Stimulated activated CD4-positive, alpha-beta T cell treated with anti-CD3 and anti-CD28 coated beads, Interleukin-12 subunit alpha, Interleukin-12 subunit beta, amount 100 ng/mL, for 4 hours (primary cell): ENCODE measurements around the gene OR10H1.

Experiments
- DNase-seq: peaks from one replicate; pipeline ENCODE4 v3.0.0-alpha.2; 2020

Gene OR10H1

DNA sequence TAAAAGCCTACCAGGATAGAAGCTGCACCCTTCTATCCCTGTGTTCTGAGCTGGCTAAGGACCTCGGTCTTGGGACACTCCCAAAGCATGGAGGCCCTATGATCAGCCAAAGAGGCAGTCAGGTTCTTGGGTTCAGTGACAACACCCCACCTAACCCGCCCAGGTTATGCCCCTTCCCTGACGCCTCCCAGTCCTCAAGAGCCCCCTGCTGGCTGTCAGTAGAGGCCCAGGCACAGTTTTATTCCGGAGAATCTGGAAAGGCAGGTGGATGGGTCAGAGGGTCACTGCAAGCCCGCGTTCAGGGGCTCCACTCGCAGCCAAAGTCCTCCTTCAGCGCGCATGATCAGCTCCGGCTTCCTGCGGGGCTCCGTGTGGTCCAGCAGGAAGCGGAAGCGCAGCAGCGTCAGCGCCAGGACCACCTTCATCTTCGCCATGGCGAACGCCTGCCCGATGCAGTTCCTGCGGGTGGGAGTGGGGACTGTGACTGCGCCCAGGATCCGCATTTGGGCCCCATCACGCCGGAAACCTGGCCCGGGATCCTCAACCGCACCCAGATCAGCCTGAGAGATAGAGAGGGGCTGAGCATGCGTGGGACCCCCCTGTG, 55.4 kb downstream of the OR10H1 start:
- no peak for DNase-seq

DNA sequence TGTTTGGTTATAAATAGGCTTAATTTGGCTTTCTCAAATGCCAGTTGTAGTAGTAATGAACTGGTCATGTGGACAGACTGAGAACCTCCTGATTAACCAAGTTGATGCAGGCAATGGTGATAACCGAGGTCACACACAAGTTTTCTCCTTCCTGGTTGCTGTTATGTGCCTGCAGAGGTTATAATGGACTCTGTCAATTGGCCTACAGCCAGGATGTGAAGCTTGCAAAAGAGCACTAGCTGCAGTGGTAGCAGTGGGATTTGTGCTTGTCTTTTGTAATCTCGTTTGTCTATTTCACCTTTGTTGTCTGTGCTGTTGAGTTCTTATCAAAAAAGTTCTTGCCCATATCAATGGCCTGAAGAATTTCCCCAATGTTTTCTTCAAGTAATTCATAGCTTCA, 57.1 kb downstream of the OR10H1 start:
- no peak for DNase-seq
